Measurements from ENCODE around the gene CNOT1. TPM values are rescaled to one million over a fixed set of nuclear protein-coding genes. Genes with fewer than 3 reads are reported as not detected.

CNOT1 gene
- total and polyA plus RNA-seq, 10 of the 15 experiments (the other 5 are each of a cell fraction or from before 2014, with no cell fraction given), result 101 to 246 (median 175) TPM

DNA sequence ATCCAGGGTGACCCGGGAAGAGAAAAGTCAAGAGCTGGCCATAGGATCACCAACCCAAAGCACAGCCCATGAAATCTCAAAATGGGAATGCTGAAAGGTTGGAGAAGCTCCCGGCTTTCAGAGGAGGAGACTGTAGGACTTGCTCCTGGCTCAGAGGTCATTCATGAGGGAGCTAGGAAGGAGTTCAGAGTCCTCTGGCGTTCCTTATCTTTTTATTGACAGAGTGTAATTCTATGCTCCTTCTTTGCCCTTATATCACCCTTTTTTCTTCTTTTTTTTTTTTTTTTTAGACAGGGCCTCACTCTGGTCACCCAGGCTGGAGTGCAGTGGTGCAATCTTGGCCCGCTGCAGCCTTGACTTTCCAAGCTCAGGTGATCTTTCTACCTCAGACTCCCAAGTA lies 27.3 kb upstream of the CNOT1 start:
- in situ Hi-C loops (cut with MboI), result loop anchor here (25.0 kb wide), 1 partner anchor 320 kb away; no protein-coding TSS in a partner anchor
- Histone ChIP-seq H3K4me3 (no peak overlapping the region), H3K36me3 (ENCODE audit: control insufficient read depth in 2 of 2, insufficient read depth in 2 of 2, low read length in 1 of 2) (no peaks in the 10 kb centered on the region), H3K79me2 (ENCODE audit: control insufficient read depth, insufficient read depth, low read length) (no peaks in the 10 kb centered on the region), H4K20me1 (ENCODE audit: control insufficient read depth, insufficient read depth) (no peaks in the 10 kb centered on the region), H3K27ac (ENCODE audit: control insufficient read depth, insufficient read depth) (no peak overlapping the region), H2AFZ (ENCODE audit: control insufficient read depth, low read depth, low read length) (no peak overlapping the region), H3K4me1 (ENCODE audit: control insufficient read depth, insufficient read depth, low read length) (no peaks in the 10 kb centered on the region), H3K27me3 (replicated peaks in 1 of 2; ENCODE audit: control insufficient read depth in 2 of 2, insufficient read depth in 2 of 2, low read length in 1 of 2) (no peaks in the 10 kb centered on the region), H3K9me3 (replicated peaks; ENCODE audit: control insufficient read depth, insufficient read depth, low read length) (no peaks in the 10 kb centered on the region), H3K9ac (ENCODE audit: control insufficient read depth, insufficient read depth, low read length) (no peak overlapping the region), H3K4me2 (ENCODE audit: control insufficient read depth, insufficient read depth) (no peak overlapping the region)
- POLR2A ChIA-PET, result interaction anchor here (0.6 kb wide), 1 partner anchor 920 kb away, joined by 5 read pairs; no protein-coding TSS in a partner anchor
- FAIRE-seq, result no peak
- BruUV-seq (replicated peaks), result no TSS peak
- RAD21 ChIA-PET (ENCODE audit: unreplicated experiment), result no interaction called here
- ATAC-seq, result no peak
- CTCF ChIA-PET, result interaction anchor here (1.2 kb wide), 1 partner anchor 10 kb away, joined by 3 read pairs; no protein-coding TSS in a partner anchor
- DNase-seq (ENCODE audit: low read depth, low spot score), result no peak
- TF ChIP-seq USF2 (IDR thresholded peaks at IDR 0.05; ENCODE audit: borderline replicate concordance, low read depth, low read length), result no peak
- no peak for TF ChIP-seq NBN (IDR thresholded peaks at IDR 0.05)
- TF ChIP-seq CEBPB (IDR thresholded peaks at IDR 0.05; ENCODE audit: borderline replicate concordance in 1 of 2, low read depth in 2 of 2, low read length in 2 of 2), result no peak
- TF ChIP-seq POU2F2 (IDR thresholded peaks at IDR 0.05; ENCODE audit: borderline replicate concordance, low read depth, low read length), result no peak
- TF ChIP-seq ZNF622 (IDR thresholded peaks at IDR 0.05), result no peak
- TF ChIP-seq ZNF207 (IDR thresholded peaks at IDR 0.05; ENCODE audit: borderline replicate concordance), result no peak
- no peak for TF ChIP-seq CBX3 (IDR thresholded peaks at IDR 0.05; ENCODE audit: borderline replicate concordance, low read depth)
- no peak for TF ChIP-seq NFYA (IDR thresholded peaks at IDR 0.05; ENCODE audit: borderline replicate concordance, low read depth, low read length)
- no peak for TF ChIP-seq EED (IDR thresholded peaks at IDR 0.05; ENCODE audit: low read depth)
- intact Hi-C loops (cut with micrococcal nuclease; ENCODE audit: unreplicated experiment), result no loop called here
- WGBS (ENCODE audit: insufficient coverage, insufficient replicate concordance, low lambda C conversion rate, missing lambda C conversion rate), result 43% methylated on average over 4 of the region's 4 CpGs
- SMC1A ChIA-PET (ENCODE audit: uncharacterized antibody, unreplicated experiment), result interaction anchor here (0.6 kb wide), 1 partner anchor 503 kb away, joined by 3 read pairs; no protein-coding TSS in a partner anchor
